ENCODE results near the gene GCK.

GCK gene

DNA sequence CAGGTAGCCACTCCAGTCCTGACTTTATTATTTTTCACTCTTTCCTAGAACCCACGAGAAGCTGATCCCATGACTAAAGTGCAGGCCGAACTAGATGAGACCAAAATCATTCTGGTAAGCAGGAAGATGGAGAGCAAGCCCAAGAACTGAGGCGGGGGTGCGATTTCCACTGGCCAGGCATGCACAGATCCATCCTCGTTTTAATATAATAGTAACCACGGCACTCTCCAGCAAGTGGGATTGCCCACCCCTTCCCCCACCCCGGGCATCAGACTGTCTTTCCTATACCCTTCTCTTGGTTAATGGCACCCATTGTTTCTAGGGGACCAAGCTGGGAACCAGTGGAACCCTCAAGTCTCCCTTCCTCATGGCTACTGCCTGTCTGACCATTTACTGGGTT is 18.8 kb upstream of the GCK start:
- H3K4me2 ChIP-seq (ENCODE audit: low read depth, low read length, poor library complexity, severe bottlenecking): no peak overlapping the region
- no peaks in the 10 kb centered on the region for H4K20me1 ChIP-seq (ENCODE audit: low read depth, low read length)
- H3K9me3 ChIP-seq (ENCODE audit: insufficient read depth, low read length): no peaks in the 10 kb centered on the region
- H3K36me3 ChIP-seq (ENCODE audit: low read length): peaks cover 8% of the 10 kb centered on the region; the same call in 1 of the 2 replicates
- no peak overlapping the region for H3K27ac ChIP-seq (ENCODE audit: low read depth, low read length)
- H3F3A ChIP-seq (ENCODE audit: insufficient read depth): no peaks in the 10 kb centered on the region
- H3K79me2 ChIP-seq (ENCODE audit: insufficient read depth, low read length): peaks cover 22% of the 10 kb centered on the region
- H2AFZ ChIP-seq (ENCODE audit: low read depth, low read length, severe bottlenecking): no peak overlapping the region
- TF ChIP-seq, protein P1, sequence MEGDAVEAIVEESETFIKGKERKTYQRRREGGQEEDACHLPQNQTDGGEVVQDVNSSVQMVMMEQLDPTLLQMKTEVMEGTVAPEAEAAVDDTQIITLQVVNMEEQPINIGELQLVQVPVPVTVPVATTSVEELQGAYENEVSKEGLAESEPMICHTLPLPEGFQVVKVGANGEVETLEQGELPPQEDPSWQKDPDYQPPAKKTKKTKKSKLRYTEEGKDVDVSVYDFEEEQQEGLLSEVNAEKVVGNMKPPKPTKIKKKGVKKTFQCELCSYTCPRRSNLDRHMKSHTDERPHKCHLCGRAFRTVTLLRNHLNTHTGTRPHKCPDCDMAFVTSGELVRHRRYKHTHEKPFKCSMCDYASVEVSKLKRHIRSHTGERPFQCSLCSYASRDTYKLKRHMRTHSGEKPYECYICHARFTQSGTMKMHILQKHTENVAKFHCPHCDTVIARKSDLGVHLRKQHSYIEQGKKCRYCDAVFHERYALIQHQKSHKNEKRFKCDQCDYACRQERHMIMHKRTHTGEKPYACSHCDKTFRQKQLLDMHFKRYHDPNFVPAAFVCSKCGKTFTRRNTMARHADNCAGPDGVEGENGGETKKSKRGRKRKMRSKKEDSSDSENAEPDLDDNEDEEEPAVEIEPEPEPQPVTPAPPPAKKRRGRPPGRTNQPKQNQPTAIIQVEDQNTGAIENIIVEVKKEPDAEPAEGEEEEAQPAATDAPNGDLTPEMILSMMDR (IDR thresholded peaks at IDR 0.05; ENCODE audit: insufficient read depth, low read length, poor library complexity, severe bottlenecking): no peak
- no peak for TF ChIP-seq EZH2phosphoT487 (conservative IDR thresholded peaks at IDR 0.05; ENCODE audit: low read length)
- no peaks in the 10 kb centered on the region for H3K27me3 ChIP-seq (ENCODE audit: low read length)
- no peak overlapping the region for H3K4me3 ChIP-seq (ENCODE audit: insufficient read depth, low read length, poor library complexity, severe bottlenecking)
- no peak overlapping the region for H3K9ac ChIP-seq (ENCODE audit: low read length)
- H3K9me2 ChIP-seq (replicated peaks; ENCODE audit: insufficient read depth, low read length): no peaks in the 10 kb centered on the region

DNA sequence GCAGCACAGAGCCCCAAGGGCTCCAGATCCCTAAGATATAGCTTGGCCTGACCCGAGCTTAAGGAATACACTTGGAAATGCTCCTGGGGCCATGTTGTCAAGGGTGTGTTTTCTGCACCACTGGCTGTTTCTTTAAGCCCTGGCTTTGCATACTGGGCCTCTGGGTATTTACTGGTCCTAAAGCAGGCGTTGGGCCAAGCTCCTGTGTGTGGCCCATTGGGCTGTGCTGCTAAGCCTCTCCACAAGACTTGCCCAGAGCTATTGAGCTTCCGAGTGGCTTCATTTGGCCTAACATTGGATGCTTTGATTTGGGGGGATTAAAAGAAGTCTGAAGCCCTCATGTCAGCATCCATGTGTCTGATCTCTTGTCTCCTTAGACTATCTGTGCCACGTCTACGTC is 16.8 kb upstream of the GCK start:
- no peaks in the 10 kb centered on the region for H3K27me3 ChIP-seq (ENCODE audit: low read length)
- H3K36me3 ChIP-seq (ENCODE audit: low read length): peaks cover 8% of the 10 kb centered on the region; the same call in 1 of the 2 replicates
- H3K4me2 ChIP-seq (ENCODE audit: low read depth, low read length, poor library complexity, severe bottlenecking): no peak overlapping the region
- no peak overlapping the region for H3K4me3 ChIP-seq (ENCODE audit: insufficient read depth, low read length, poor library complexity, severe bottlenecking)
- no peak overlapping the region for H3K9ac ChIP-seq (ENCODE audit: low read length)
- no peak overlapping the region for H3K27ac ChIP-seq (ENCODE audit: low read depth, low read length)
- peaks cover 3% of the 10 kb centered on the region; the same call in 1 of the 2 replicates for H4K20me1 ChIP-seq (ENCODE audit: low read depth, low read length)
- no peak for TF ChIP-seq EZH2phosphoT487 (conservative IDR thresholded peaks at IDR 0.05; ENCODE audit: low read length)
- TF ChIP-seq, protein P1 (IDR thresholded peaks at IDR 0.05; ENCODE audit: insufficient read depth, low read length, poor library complexity, severe bottlenecking): no peak
- H3F3A ChIP-seq (ENCODE audit: insufficient read depth): no peaks in the 10 kb centered on the region
- H3K9me3 ChIP-seq (ENCODE audit: insufficient read depth, low read length): no peaks in the 10 kb centered on the region
- H3K79me2 ChIP-seq (ENCODE audit: insufficient read depth, low read length): peaks cover 41% of the 10 kb centered on the region
- no peaks in the 10 kb centered on the region for H3K9me2 ChIP-seq (replicated peaks; ENCODE audit: insufficient read depth, low read length)
- H2AFZ ChIP-seq (ENCODE audit: low read depth, low read length, severe bottlenecking): no peak overlapping the region

DNA sequence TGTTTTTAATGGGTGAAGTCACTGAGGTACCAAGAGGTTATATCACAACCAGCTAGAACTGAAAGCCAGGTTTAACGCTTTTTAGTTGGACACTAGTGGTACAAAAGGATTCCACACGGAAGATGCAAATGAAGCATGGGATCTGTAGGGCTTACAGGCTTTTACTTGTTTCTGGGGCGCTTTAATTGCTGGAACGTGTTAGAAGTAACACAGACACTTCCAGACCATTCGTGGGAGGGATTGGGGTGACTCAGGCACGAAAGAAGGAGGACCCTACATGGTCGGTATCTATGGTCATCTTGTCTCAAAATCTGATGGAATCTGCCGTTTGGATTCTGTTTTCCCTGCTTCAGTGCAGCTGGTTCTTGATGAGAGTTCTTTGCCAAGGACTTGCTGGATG is 12.6 kb upstream of the GCK start:
- H3K9me3 ChIP-seq (ENCODE audit: insufficient read depth, low read length): no peaks in the 10 kb centered on the region
- TF ChIP-seq EZH2phosphoT487 (conservative IDR thresholded peaks at IDR 0.05; ENCODE audit: low read length): no peak
- TF ChIP-seq, protein P1 (IDR thresholded peaks at IDR 0.05; ENCODE audit: insufficient read depth, low read length, poor library complexity, severe bottlenecking): no peak
- peaks cover 3% of the 10 kb centered on the region; the same call in 1 of the 2 replicates for H4K20me1 ChIP-seq (ENCODE audit: low read depth, low read length)
- H3F3A ChIP-seq (ENCODE audit: insufficient read depth): no peaks in the 10 kb centered on the region
- peaks cover 5% of the 10 kb centered on the region; the same call in 1 of the 2 replicates for H3K36me3 ChIP-seq (ENCODE audit: low read length)
- no peaks in the 10 kb centered on the region for H3K9me2 ChIP-seq (replicated peaks; ENCODE audit: insufficient read depth, low read length)
- H3K4me2 ChIP-seq (ENCODE audit: low read depth, low read length, poor library complexity, severe bottlenecking): peak overlapping the region; percentile 93
- peaks cover 43% of the 10 kb centered on the region for H3K79me2 ChIP-seq (ENCODE audit: insufficient read depth, low read length)
- H3K4me3 ChIP-seq (ENCODE audit: insufficient read depth, low read length, poor library complexity, severe bottlenecking): peak overlapping the region; percentile 94
- no peak overlapping the region for H3K27ac ChIP-seq (ENCODE audit: low read depth, low read length)
- H2AFZ ChIP-seq (ENCODE audit: low read depth, low read length, severe bottlenecking): no peak overlapping the region
- H3K27me3 ChIP-seq (ENCODE audit: low read length): no peaks in the 10 kb centered on the region
- peak overlapping the region; percentile 74 for H3K9ac ChIP-seq (ENCODE audit: low read length)
